Measurements from ENCODE around the gene PTPN14. TPM values are rescaled to one million over a fixed set of nuclear protein-coding genes. Genes with fewer than 3 reads are reported as not detected.
A peak's percentile ranks its signal among the peaks of the same experiment; 100 is the strongest.

Gene PTPN14
- total RNA-seq, 1 experiment from 2014 or later: 88.4 TPM

DNA sequence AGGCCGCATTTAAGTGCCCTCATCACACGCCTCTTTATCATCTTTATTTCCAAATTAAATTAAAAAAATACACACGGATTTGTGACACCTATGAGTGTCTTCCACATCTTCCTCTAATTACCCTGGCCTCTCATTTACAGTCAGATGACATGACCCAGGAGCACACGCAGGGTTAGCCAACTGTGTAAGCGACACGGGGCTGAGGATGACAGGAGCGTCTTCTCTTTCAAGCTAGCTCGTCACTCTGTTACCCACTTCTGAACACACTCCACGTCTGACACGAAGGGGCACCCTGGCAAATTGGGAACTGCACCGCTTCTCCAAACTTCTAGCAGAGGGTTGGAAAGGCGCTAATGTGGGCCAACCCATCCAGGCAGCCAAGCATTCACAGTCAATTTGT lies 158.3 kb downstream of the PTPN14 start (continued):
- TF ChIP-seq, protein P1, sequence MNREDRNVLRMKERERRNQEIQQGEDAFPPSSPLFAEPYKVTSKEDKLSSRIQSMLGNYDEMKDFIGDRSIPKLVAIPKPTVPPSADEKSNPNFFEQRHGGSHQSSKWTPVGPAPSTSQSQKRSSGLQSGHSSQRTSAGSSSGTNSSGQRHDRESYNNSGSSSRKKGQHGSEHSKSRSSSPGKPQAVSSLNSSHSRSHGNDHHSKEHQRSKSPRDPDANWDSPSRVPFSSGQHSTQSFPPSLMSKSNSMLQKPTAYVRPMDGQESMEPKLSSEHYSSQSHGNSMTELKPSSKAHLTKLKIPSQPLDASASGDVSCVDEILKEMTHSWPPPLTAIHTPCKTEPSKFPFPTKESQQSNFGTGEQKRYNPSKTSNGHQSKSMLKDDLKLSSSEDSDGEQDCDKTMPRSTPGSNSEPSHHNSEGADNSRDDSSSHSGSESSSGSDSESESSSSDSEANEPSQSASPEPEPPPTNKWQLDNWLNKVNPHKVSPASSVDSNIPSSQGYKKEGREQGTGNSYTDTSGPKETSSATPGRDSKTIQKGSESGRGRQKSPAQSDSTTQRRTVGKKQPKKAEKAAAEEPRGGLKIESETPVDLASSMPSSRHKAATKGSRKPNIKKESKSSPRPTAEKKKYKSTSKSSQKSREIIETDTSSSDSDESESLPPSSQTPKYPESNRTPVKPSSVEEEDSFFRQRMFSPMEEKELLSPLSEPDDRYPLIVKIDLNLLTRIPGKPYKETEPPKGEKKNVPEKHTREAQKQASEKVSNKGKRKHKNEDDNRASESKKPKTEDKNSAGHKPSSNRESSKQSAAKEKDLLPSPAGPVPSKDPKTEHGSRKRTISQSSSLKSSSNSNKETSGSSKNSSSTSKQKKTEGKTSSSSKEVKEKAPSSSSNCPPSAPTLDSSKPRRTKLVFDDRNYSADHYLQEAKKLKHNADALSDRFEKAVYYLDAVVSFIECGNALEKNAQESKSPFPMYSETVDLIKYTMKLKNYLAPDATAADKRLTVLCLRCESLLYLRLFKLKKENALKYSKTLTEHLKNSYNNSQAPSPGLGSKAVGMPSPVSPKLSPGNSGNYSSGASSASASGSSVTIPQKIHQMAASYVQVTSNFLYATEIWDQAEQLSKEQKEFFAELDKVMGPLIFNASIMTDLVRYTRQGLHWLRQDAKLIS (CRISPR knock-in tag; IDR thresholded peaks at IDR 0.05; ENCODE audit: borderline replicate concordance): no peak
- TF ChIP-seq, protein P2, sequence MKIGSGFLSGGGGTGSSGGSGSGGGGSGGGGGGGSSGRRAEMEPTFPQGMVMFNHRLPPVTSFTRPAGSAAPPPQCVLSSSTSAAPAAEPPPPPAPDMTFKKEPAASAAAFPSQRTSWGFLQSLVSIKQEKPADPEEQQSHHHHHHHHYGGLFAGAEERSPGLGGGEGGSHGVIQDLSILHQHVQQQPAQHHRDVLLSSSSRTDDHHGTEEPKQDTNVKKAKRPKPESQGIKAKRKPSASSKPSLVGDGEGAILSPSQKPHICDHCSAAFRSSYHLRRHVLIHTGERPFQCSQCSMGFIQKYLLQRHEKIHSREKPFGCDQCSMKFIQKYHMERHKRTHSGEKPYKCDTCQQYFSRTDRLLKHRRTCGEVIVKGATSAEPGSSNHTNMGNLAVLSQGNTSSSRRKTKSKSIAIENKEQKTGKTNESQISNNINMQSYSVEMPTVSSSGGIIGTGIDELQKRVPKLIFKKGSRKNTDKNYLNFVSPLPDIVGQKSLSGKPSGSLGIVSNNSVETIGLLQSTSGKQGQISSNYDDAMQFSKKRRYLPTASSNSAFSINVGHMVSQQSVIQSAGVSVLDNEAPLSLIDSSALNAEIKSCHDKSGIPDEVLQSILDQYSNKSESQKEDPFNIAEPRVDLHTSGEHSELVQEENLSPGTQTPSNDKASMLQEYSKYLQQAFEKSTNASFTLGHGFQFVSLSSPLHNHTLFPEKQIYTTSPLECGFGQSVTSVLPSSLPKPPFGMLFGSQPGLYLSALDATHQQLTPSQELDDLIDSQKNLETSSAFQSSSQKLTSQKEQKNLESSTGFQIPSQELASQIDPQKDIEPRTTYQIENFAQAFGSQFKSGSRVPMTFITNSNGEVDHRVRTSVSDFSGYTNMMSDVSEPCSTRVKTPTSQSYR (CRISPR knock-in tag; IDR thresholded peaks at IDR 0.05): no peak
- TF ChIP-seq JAZF1 (CRISPR knock-in tag; IDR thresholded peaks at IDR 0.05): no peak
- TF ChIP-seq, protein P3, sequence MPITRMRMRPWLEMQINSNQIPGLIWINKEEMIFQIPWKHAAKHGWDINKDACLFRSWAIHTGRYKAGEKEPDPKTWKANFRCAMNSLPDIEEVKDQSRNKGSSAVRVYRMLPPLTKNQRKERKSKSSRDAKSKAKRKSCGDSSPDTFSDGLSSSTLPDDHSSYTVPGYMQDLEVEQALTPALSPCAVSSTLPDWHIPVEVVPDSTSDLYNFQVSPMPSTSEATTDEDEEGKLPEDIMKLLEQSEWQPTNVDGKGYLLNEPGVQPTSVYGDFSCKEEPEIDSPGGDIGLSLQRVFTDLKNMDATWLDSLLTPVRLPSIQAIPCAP (CRISPR knock-in tag; IDR thresholded peaks at IDR 0.05): no peak

DNA sequence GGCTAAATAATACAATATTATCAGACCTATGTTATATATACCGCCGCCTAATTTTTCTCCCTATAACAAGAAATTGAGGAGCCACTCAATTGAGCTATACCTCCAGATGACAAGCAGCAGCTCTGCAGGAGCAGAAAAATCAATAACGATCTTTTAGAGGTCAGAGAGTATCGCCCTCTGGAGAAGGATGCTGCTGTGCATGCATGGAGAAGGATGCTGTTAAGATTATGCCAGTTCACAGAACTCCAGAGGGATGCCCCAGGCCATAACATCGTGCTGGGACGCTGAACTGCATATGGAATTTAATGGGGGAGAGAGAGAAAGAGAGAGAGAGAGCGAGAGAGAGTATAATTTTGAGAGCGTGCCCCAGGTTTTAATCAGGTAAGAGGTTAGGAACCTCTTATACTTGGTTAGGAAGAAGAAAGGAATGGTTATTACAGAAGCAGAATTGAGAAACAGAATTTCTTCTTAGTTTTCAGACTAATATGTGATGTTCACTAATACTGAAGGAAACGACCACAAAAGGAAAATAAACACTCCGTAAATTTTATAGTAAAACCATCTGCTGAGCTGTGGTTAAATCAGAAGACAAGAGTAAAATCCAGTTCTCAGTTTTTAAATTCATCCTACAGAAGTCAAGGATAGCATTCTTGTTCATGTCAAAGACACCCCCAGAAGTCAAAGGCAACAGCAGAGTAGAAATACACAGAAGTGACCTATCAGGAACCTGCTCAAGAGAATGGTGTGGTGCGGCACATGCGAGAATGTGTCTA lies 159.3 kb downstream of the PTPN14 start:
- Mint-ChIP-seq H3K4me1 (peaks cover 29% of the 10 kb centered on the region), H3K27ac (peak overlapping the region; percentile 71; the same call in 1 of the 2 replicates), H3K4me3 (no peak overlapping the region), H3K27me3 (ENCODE audit: low read depth) (no peaks in the 10 kb centered on the region), H3K36me3 (peaks cover 27% of the 10 kb centered on the region), H3K9me3 (no peaks in the 10 kb centered on the region)
- DNase-seq (ENCODE audit: low spot score): no peak
- ATAC-seq: no peak
- CTCF ChIA-PET: no interaction called here
- TF ChIP-seq ZNF416 (CRISPR knock-in tag; IDR thresholded peaks at IDR 0.05) (no peak), ESRRA (CRISPR knock-in tag; IDR thresholded peaks at IDR 0.05; ENCODE audit: borderline replicate concordance) (no peak), NFYB (CRISPR knock-in tag; conservative IDR thresholded peaks at IDR 0.05; ENCODE audit: low read depth) (no peak), NR3C1 (CRISPR knock-in tag; conservative IDR thresholded peaks at IDR 0.05; ENCODE audit: low read depth) (no peak)
- TF ChIP-seq, protein P4, sequence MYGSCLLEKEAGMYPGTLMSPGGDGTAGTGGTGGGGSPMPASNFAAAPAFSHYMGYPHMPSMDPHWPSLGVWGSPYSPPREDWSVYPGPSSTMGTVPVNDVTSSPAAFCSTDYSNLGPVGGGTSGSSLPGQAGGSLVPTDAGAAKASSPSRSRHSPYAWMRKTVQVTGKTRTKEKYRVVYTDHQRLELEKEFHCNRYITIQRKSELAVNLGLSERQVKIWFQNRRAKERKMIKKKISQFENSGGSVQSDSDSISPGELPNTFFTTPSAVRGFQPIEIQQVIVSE (CRISPR knock-in tag; IDR thresholded peaks at IDR 0.05; ENCODE audit: borderline replicate concordance): no peak
- TF ChIP-seq, protein P2 (CRISPR knock-in tag; IDR thresholded peaks at IDR 0.05): no peak
- TF ChIP-seq, protein P5, sequence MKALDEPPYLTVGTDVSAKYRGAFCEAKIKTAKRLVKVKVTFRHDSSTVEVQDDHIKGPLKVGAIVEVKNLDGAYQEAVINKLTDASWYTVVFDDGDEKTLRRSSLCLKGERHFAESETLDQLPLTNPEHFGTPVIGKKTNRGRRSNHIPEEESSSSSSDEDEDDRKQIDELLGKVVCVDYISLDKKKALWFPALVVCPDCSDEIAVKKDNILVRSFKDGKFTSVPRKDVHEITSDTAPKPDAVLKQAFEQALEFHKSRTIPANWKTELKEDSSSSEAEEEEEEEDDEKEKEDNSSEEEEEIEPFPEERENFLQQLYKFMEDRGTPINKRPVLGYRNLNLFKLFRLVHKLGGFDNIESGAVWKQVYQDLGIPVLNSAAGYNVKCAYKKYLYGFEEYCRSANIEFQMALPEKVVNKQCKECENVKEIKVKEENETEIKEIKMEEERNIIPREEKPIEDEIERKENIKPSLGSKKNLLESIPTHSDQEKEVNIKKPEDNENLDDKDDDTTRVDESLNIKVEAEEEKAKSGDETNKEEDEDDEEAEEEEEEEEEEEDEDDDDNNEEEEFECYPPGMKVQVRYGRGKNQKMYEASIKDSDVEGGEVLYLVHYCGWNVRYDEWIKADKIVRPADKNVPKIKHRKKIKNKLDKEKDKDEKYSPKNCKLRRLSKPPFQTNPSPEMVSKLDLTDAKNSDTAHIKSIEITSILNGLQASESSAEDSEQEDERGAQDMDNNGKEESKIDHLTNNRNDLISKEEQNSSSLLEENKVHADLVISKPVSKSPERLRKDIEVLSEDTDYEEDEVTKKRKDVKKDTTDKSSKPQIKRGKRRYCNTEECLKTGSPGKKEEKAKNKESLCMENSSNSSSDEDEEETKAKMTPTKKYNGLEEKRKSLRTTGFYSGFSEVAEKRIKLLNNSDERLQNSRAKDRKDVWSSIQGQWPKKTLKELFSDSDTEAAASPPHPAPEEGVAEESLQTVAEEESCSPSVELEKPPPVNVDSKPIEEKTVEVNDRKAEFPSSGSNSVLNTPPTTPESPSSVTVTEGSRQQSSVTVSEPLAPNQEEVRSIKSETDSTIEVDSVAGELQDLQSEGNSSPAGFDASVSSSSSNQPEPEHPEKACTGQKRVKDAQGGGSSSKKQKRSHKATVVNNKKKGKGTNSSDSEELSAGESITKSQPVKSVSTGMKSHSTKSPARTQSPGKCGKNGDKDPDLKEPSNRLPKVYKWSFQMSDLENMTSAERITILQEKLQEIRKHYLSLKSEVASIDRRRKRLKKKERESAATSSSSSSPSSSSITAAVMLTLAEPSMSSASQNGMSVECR (CRISPR knock-in tag; IDR thresholded peaks at IDR 0.05; ENCODE audit: borderline replicate concordance): no peak
- TF ChIP-seq, protein P6, sequence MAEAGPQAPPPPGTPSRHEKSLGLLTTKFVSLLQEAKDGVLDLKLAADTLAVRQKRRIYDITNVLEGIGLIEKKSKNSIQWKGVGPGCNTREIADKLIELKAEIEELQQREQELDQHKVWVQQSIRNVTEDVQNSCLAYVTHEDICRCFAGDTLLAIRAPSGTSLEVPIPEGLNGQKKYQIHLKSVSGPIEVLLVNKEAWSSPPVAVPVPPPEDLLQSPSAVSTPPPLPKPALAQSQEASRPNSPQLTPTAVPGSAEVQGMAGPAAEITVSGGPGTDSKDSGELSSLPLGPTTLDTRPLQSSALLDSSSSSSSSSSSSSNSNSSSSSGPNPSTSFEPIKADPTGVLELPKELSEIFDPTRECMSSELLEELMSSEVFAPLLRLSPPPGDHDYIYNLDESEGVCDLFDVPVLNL (CRISPR knock-in tag; IDR thresholded peaks at IDR 0.05; ENCODE audit: borderline replicate concordance, low read depth): no peak
- POLR2A ChIA-PET: no interaction called here
